SIG-M5 treated with dmso at 0.1 percent for 504 hours (cell line): ENCODE results near the gene NKG7.

Experiments
- DNase-seq: peaks from one replicate; lab custom pipeline; 2025; ENCODE audit not compliant: unreplicated experiment; lab: John Stamatoyannopoulos, UW

The NKG7 gene

GRCh38 chr19:51364200-51365106 is 8.0 kb downstream of the NKG7 start:
- no peak for DNase-seq

GRCh38 chr19:51361239-51361638 is 11.2 kb downstream of the NKG7 start:
- no peak for DNase-seq

- DNase-seq, result no peak
Measured at GRCh38 chr19:51359294-51359693, 13.2 kb downstream of the NKG7 start.

- DNase-seq, result no peak
Measured at GRCh38 chr19:51357952-51358351, 14.5 kb downstream of the NKG7 start.

- no peak for DNase-seq
Measured at GRCh38 chr19:51356159-51356801, 16.2 kb downstream of the NKG7 start.

GRCh38 chr19:51354742-51355148 is 17.7 kb downstream of the NKG7 start:
- no peak for DNase-seq

GRCh38 chr19:51354103-51354741 is 18.2 kb downstream of the NKG7 start:
- no peak for DNase-seq

GRCh38 chr19:51352783-51353360 is 19.6 kb downstream of the NKG7 start:
- DNase-seq, result no peak

GRCh38 chr19:51351266-51351990 is 21.0 kb downstream of the NKG7 start:
- DNase-seq, result no peak

GRCh38 chr19:51347209-51347928 is 25.1 kb downstream of the NKG7 start:
- DNase-seq, result no peak

GRCh38 chr19:51346742-51347141 is 25.7 kb downstream of the NKG7 start:
- no peak for DNase-seq

GRCh38 chr19:51345076-51345620 is 27.3 kb downstream of the NKG7 start:
- no peak for DNase-seq

GRCh38 chr19:51342631-51343569 is 29.6 kb downstream of the NKG7 start:
- DNase-seq, result no peak

GRCh38 chr19:51341976-51342580 is 30.4 kb downstream of the NKG7 start, which contains the start of gene VSIG10L:
Gene VSIG10L (minus strand): TSS chr19:51342139. CDS start chr19:51342124, 15 bp downstream.
- no peak for DNase-seq

GRCh38 chr19:51341066-51341465 is 31.4 kb downstream of the NKG7 start:
- DNase-seq, result no peak

GRCh38 chr19:51339687-51340656 is 32.5 kb downstream of the NKG7 start:
- DNase-seq, result peak; percentile 92

GRCh38 chr19:51339313-51339686 is 33.2 kb downstream of the NKG7 start:
- no peak for DNase-seq
